ENCODE measurements around the gene VEGFC. TPM values are rescaled to one million over a fixed set of nuclear protein-coding genes. Genes with fewer than 3 reads are reported as not detected.

VEGFC gene
- total and polyA plus RNA-seq, 3 donors from 2014 or later, result 2.8 to 4.3 (median 4.0) TPM

GRCh38 chr4:176636292-176636691, 156.4 kb downstream of the VEGFC start:
- Histone ChIP-seq H3K4me1 (no peaks in the 10 kb centered on the region), H3K27me3 (no peaks in the 10 kb centered on the region), H3K9me3 (no peaks in the 10 kb centered on the region), H3K27ac (no peak overlapping the region), H3K36me3 (ENCODE audit: low read depth, missing control alignments) (no peaks in the 10 kb centered on the region), H3K4me3 (no peak overlapping the region)
- intact Hi-C loops (cut with DNase I; ENCODE audit: low total_unique reads), result no loop called here
- DNase-seq, result no peak
- 62 to 66% methylated on average over 1 of the region's 1 CpG for WGBS, 2 donors
- TF ChIP-seq POLR2A (IDR thresholded peaks at IDR 0.05), result no peak
- TF ChIP-seq CTCF (IDR thresholded peaks at IDR 0.05), result no peak

DNA sequence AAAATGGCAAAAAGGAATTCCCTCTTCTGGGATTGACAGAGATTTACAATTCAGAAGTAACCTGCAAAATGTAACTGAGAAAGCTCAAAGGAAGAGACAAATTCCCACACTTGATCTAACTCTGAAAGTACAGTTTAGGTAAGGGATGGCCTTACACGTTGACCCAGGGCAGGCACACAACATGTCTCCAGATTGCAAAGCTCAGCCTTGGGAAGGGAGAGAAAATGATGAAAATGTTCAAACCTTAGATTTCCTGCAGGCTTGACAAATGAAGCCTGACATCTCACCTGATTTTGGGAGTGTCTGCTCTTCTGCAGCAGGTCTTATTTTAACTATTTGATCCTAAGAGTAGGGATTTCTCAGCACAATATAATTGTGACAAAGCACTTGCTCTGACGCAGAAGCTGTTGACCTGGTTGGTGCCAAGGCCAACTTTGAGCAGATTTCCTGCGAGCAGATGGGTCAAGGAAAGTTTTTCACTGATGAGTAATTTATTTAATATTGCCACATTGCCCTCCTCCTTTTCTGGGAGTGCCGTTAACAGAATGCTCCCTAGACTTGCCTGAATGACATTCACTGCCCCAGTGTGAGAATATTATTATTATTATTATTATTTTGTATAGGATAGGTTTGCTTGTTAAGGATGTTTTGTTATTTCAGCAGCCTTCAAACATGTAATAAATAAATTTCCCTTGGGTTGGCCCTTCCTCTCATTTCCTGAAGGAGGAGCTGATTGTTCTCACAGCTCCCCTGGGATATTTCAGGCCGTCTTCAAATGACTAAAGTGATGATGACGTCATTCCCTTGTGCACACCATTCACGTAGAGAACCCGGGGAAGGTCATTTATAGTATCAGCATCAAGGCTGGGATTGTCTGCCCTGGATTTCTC, 157.1 kb downstream of the VEGFC start:
- TF ChIP-seq POLR2A (IDR thresholded peaks at IDR 0.05) (no peak), CTCF (IDR thresholded peaks at IDR 0.05) (no peak)
- Histone ChIP-seq H3K36me3 (ENCODE audit: low read depth, missing control alignments) (no peaks in the 10 kb centered on the region), H3K4me3 (no peak overlapping the region), H3K27me3 (no peaks in the 10 kb centered on the region), H3K4me1 (no peaks in the 10 kb centered on the region), H3K27ac (no peak overlapping the region), H3K9me3 (no peaks in the 10 kb centered on the region)
- 51 to 55% methylated on average over 8 of the region's 8 CpGs for WGBS, 2 donors
- no peak for DNase-seq
- intact Hi-C loops (cut with DNase I; ENCODE audit: low total_unique reads), result no loop called here

Data from testis (tissue), 3 donors.